NT2/D1 (cell line): Measurements from ENCODE around the gene PIM3.

Source experiments
- SUZ12 ChIP-seq: IDR thresholded peaks from 2 replicates; pipeline ENCODE4 v1.6.1; 2011; ENCODE audit not compliant: insufficient read length, insufficient read depth; ENCODE audit errors: extremely low read depth
- YY1 ChIP-seq: IDR thresholded peaks from 2 replicates; pipeline ENCODE4 v1.6.1; 2011; ENCODE audit not compliant: insufficient read length, insufficient read depth
- ZNF274 ChIP-seq: IDR thresholded peaks from 2 replicates; pipeline ENCODE4 v1.6.1; 2011; ENCODE audit warnings: mild to moderate bottlenecking, low read depth, low read length

- TF ChIP-seq ZNF274 (no peak), YY1 (no peak), SUZ12 (no peak)
These were observed 39.7 kb upstream of the PIM3 start for GRCh38 chr22:49920859-49921258.
